ENCODE measurements around the gene CCDC180. TPM values are rescaled to one million over a fixed set of nuclear protein-coding genes. Genes with fewer than 3 reads are reported as not detected.

The CCDC180 gene
- polyA plus RNA-seq, 3 donors from 2014 or later = 0.17 to 0.43 TPM; not detected in 1

- Mint-ChIP-seq H3K36me3 (peaks cover 13 to 40% (median 32%) of the 10 kb centered on the region in 3 donors), H3K4me1 (no peaks in the 10 kb centered on the region), H3K9me3 (no peaks in the 10 kb centered on the region), H3K27me3 (ENCODE audit: low read depth in 3 of 3) (peaks cover 0 to 3% (median 0%) of the 10 kb centered on the region in 3 donors), H3K4me3 (no peak overlapping the region), H3K27ac (no peak overlapping the region)
- no peak for DNase-seq
Observed at GRCh38 chr9:97349400-97349799, 41.9 kb downstream of the CCDC180 start.

- Mint-ChIP-seq H3K9me3 (no peaks in the 10 kb centered on the region), H3K4me1 (no peaks in the 10 kb centered on the region), H3K27me3 (ENCODE audit: low read depth in 3 of 3) (peaks cover 0 to 3% (median 0%) of the 10 kb centered on the region in 3 donors), H3K36me3 (peaks cover 12 to 29% (median 19%) of the 10 kb centered on the region in 3 donors), H3K27ac (no peak overlapping the region), H3K4me3 (no peak overlapping the region)
- DNase-seq = no peak
Observed at GRCh38 chr9:97354637-97355036, 47.2 kb downstream of the CCDC180 start.

- Mint-ChIP-seq H3K4me1 (no peaks in the 10 kb centered on the region), H3K27me3 (ENCODE audit: low read depth in 3 of 3) (peaks cover 0 to 5% (median 3%) of the 10 kb centered on the region in 3 donors), H3K36me3 (peaks cover 7 to 30% (median 9%) of the 10 kb centered on the region in 3 donors), H3K27ac (no peak overlapping the region), H3K4me3 (no peak overlapping the region), H3K9me3 (no peaks in the 10 kb centered on the region)
- DNase-seq = no peak
Observed at GRCh38 chr9:97357056-97357455, 49.6 kb downstream of the CCDC180 start.

Other genes with a start within 250 kb of the CCDC180 start
- 1 to 10 TPM; 6.9 to 9.4 (median 8.4) TPM for gene TDRD7, start 104.4 kb downstream of the CCDC180 start, polyA plus RNA-seq
- gene TMOD1, start 194.0 kb downstream of the CCDC180 start, polyA plus RNA-seq = 1 to 10 TPM; 1.7 to 4.8 (median 3.7) TPM

Measured in immature natural killer cell (primary cell).